Measurements from ENCODE around the gene MANF. TPM values are rescaled to one million over a fixed set of nuclear protein-coding genes. Genes with fewer than 3 reads are reported as not detected.
A peak's percentile ranks its signal among the peaks of the same experiment; 100 is the strongest.

The MANF gene
- 100 to 1,000 TPM in 1 of 2 donors, 10 to 100 TPM in 1; 93.6 to 109 TPM for total RNA-seq

DNA sequence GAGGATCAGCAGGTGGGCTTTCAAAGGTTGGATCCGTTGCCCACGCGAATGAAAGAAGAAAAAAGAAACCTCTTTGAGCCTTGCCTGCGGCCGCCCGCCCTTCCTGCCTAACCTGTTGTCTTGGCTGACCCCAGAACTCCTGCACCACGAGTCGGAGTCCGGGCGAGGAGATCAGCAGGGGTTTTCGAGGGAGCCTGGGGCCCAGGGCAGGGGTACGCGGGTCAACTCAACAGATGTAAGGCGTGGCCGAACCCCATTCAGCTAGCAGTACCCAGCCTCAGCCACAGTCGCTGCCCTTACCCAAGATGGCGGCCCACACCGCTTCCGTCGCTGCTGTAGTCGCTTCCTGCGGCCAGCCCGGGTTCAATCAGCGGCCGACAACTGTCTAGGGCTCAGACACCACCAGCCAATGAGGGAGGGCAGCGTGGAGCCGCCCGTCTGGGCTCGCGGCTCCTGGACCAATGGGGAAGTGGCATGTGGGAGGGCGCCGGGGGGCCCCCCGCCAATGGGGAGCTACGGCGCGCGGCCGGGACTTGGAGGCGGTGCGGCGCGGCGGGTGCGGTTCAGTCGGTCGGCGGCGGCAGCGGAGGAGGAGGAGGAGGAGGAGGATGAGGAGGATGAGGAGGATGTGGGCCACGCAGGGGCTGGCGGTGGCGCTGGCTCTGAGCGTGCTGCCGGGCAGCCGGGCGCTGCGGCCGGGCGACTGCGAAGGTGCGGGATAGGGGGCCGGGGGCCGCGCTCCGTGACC lies at the start of gene MANF:
MANF (plus strand) TSS at position 566 of the 748 bp plus-strand sequence; CDS start at position 618, 52 bp downstream.
- peak within 1 kb of the TSS; percentile 99 for H3K27ac Mint-ChIP-seq
- ATAC-seq (peak; percentile 97 to 98), DNase-seq (ENCODE audit: low spot score in 2 of 2) (peak; percentile 94 to 99)
- H3K9me3 Mint-ChIP-seq: no peaks in the 10 kb centered on the region
- peaks cover 31 to 40% of the 10 kb centered on the region in 2 donors for H3K36me3 Mint-ChIP-seq

DNA sequence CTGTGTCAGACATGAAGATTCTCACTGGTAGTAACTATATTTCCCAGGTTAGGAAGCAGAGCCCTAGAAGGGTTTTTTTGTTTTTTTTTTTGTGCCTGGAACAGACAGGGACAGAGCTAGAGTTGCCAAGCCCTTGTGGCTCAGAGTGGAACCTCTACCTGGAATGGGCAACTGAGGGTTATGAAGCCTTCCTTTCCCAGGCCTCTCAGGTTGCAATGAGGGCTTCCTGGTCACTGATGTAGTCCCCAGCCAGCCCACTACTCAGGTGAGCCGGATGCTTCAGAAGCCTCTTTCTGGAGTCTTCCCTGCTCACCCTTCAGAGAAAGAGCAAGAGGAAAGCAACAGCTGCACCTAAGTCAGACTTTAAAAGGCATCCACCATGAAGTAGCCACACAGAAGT lies 48.8 kb upstream of the MANF start:
- Mint-ChIP-seq H3K27ac (no peak overlapping the region), H3K9me3 (no peaks in the 10 kb centered on the region), H3K36me3 (no peaks in the 10 kb centered on the region)
- DNase-seq (ENCODE audit: low spot score in 2 of 2) (no peak), ATAC-seq (no peak)

DNA sequence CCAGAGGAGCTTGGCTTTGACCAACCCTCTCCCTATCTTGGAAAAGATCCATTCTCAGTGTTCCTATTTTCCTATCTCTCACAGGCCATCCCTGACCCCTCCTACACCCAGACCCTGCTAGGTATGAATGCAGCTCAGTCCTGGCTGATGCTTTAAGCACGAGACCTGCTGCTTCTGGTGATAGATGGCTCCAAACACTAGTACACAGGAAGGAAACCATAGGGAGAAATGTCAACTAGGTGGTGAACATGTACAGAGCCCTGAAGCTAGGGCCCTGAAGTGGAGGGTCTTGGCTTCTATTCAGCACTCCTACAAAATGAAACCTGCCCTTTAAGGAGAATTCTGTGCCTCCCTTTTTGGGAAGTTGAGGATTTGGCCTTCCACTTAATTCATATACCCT lies 47.4 kb upstream of the MANF start:
- Mint-ChIP-seq H3K36me3 (no peaks in the 10 kb centered on the region), H3K9me3 (no peaks in the 10 kb centered on the region), H3K27ac (no peak overlapping the region)
- no peak for DNase-seq (ENCODE audit: low spot score in 2 of 2)
- ATAC-seq: no peak

DNA sequence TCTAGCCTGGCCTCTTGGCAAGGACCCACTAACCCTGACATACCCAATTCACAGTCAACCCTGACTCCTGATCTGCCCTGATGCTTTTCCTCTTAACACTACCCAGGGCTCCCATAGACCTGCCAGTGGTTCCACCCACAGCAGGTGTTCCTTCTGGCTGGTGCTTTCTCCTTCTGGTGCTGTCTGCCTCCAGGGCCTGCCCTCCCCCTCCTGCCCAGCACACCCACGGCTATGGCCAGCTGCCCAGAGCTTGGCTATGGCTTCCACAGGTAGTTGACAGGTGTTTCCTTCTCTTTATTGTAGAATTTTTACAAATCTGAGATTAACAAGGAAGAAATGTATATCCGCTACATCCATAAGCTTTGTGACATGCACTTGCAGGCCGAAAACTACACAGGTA lies 46.5 kb upstream of the MANF start:
- no peak for ATAC-seq
- no peak for DNase-seq (ENCODE audit: low spot score in 2 of 2)
- H3K9me3 Mint-ChIP-seq: no peaks in the 10 kb centered on the region
- H3K27ac Mint-ChIP-seq: peak overlapping the region in 1 of 2 donors; percentile 50
- H3K36me3 Mint-ChIP-seq: no peaks in the 10 kb centered on the region

DNA sequence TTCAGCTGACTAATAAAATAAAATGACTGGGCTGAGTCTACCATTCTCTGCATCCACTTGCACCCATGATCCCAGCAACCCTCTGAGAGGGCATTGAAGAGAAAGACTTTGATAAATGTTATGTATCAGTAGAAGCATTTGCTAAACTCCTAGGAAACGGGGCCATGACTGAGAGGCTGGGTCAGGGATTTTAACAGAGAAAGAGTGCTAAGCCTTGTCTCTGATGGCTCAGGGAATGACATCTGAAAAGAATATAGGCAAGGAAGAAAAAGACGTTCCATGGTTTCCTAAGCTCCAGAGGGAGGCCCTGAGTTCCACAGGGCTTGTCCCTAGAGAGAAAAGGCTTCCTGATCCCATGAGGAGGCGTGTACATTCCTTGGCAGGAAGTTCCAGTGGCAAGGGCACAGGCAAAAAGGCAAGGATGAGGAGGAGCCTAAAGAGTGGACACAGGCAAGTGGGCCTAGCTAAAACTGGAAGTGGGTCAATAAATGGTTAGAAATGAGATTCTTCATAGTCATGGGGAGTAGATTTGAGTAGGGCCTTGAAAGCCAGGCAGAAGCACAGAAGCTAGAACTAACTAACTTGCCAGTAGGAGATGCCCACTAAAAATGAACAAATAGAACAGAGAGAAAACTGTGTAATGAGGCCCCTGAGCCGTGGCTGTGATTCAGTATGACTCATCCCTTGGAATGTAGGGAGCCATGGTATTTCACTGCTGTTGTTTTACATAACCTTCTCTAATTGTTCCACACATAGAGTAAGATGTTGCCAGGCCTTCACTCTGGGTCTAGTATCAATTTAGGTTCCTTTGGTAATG lies 44.9 kb upstream of the MANF start:
- Mint-ChIP-seq H3K36me3 (no peaks in the 10 kb centered on the region), H3K27ac (no peak overlapping the region), H3K9me3 (no peaks in the 10 kb centered on the region)
- no peak for DNase-seq (ENCODE audit: low spot score in 2 of 2)
- peak in 1 of 2 donors; percentile 52 for ATAC-seq

DNA sequence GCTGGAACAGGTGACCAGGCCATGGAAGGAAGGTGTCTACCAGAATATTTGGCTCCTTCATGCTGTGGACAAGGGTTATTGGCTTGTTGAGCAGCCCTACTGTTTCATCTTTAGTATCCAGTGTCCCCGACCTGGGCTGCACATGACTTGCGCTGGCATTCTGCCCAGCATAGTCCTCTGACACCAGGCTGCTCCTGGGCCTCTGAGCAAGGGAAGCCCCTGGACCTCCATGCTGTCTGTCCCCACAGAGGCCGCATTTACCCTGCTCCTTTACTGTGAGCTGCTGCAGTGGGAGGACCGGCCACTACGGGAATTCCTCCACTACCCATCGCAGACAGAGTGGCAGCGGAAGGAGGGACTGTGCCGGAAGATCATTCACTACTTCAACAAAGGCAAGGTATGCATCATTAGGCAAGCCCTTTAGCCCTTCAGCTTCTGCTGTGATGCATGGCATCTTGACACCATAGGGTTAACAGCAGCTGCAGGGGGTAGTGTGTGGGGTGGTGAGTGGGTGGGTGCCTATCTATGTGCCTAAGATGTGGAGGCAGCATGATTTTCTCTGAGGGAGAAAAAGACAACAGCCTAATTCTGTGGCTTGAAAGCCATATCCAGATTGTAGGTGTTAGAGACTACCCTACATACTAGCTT lies 44.0 kb upstream of the MANF start:
- H3K9me3 Mint-ChIP-seq: no peaks in the 10 kb centered on the region
- ATAC-seq: no peak
- H3K27ac Mint-ChIP-seq: no peak overlapping the region
- no peak for DNase-seq (ENCODE audit: low spot score in 2 of 2)
- no peaks in the 10 kb centered on the region for H3K36me3 Mint-ChIP-seq

DNA sequence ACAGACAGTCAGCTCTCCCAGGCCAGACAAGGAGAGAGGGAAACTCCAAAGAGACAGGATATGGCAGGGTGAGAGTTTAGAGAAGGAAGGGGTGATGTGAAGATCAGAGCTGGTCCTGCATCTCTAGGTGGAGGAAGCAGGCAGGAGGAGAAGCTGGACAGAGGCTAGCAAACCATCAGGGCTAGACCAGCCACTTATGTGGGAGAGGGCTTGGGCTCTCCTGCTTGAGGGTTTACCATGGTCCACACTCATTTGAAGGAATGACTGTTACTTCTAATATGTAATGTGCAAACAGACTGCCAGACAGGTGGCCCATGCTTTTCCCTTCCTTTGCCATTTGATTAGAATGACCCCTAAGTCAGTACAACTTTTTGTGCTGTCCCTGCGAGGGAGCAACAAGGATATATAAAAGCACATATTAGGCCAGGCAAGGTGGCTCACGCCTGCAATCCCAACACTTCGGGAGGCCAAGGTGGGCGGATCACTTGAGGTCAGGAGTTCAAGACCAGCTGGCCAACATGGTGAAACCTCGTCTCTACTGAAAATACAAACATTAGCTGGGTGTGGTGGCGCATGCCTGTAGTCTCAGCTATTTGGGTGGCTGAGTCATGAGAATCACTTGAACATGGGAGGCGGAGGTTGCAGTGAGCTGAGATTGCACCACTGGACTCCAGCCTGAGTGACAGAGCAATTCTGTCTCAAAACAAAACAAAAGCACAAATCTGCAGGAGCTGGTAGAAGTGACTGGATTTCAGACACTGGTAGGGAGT lies 41.0 kb upstream of the MANF start:
- DNase-seq (ENCODE audit: low spot score in 2 of 2): no peak
- Mint-ChIP-seq H3K27ac (peak overlapping the region in 1 of 2 donors; percentile 66), H3K36me3 (no peaks in the 10 kb centered on the region), H3K9me3 (no peaks in the 10 kb centered on the region)
- no peak for ATAC-seq

DNA sequence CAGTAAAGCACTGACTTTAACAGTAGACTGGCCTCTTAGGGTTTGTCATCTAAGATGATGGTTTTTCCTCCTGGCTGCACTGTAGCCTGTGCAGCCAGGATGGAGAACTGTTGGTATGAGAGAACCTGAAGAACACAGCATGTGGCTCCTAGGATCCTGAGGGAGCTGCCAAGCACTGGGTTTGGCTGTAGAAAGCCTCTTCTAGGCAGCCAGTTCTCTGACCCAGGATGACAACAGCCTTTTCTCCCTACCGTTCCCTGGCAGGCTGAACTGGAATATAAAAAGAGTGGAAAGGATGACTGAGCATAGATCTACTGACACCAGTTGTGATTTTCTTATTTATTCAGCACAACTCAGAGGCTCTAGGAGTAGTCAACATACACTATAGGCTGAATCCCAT lies 34.3 kb upstream of the MANF start:
- no peaks in the 10 kb centered on the region for H3K9me3 Mint-ChIP-seq
- no peak overlapping the region for H3K27ac Mint-ChIP-seq
- no peak for DNase-seq (ENCODE audit: low spot score in 2 of 2)
- no peaks in the 10 kb centered on the region for H3K36me3 Mint-ChIP-seq
- no peak for ATAC-seq

DNA sequence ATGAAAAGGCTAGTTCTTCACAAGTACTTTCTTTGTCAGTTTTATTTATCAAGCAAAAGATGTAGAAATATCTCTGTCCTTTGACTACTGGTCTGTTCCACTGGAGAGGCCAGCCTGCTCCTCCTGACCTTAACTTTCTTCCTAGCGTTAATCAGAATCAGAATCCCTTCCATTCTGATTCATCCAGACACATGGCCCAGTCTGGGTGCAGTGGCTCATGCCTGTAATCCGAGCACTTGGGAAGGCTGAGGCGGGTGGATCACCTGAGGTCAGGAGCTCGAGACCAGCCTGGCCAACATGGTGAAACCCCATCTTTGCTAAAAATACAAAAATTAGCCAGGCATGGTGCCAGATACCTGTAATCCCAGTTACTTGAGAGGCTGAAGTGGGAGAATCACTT lies 32.0 kb upstream of the MANF start:
- DNase-seq (ENCODE audit: low spot score in 2 of 2): no peak
- no peaks in the 10 kb centered on the region for H3K36me3 Mint-ChIP-seq
- no peak for ATAC-seq
- H3K9me3 Mint-ChIP-seq: no peaks in the 10 kb centered on the region
- H3K27ac Mint-ChIP-seq: no peak overlapping the region

DNA sequence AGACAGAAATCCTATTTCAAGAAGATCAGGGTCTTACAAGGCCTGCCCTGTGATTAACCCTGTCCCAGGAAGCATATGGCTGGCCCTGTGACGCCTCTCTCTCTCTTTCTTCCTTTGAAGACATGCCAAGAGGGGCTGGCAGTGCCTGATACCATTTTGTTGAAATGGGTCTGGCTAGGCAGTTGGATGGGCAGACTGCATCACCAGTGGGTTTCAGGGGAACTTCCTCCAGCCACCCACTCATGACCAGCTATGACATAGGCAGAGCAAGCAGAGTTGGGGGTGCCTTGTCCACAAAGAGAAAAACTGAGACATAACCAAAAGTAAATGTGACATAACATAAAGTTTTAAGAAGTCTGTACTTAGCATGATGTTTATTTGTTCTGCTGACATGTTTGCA lies 31.4 kb upstream of the MANF start:
- no peaks in the 10 kb centered on the region for H3K36me3 Mint-ChIP-seq
- no peak for ATAC-seq

DNA sequence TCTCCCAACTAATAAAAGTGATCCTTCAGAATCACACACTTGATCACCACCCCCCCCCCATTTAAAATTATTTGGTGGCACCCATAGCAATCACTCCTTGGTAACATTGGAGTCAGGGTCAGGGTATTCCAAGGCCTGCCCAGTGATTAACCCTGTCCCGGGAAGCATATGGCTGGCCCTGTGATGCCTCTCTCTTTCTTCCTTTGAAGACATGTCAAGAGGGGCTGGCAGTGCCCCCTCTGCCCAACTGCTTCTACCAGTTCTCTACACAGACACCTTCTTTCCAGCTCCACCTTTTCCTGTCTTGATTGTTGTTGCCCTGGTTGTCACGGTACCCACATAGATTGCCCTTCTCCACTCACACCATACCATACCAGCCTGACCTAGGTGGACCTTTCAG lies 30.9 kb upstream of the MANF start:
- ATAC-seq: no peak
- Mint-ChIP-seq H3K9me3 (no peaks in the 10 kb centered on the region), H3K36me3 (no peaks in the 10 kb centered on the region), H3K27ac (peak overlapping the region in 1 of 2 donors; percentile 66)
- DNase-seq (ENCODE audit: low spot score in 2 of 2): no peak

More for the DNA sequence above, 31.4 kb upstream of the MANF start:
- Mint-ChIP-seq H3K9me3 (no peaks in the 10 kb centered on the region), H3K27ac (no peak overlapping the region)
- no peak for DNase-seq (ENCODE audit: low spot score in 2 of 2)

DNA sequence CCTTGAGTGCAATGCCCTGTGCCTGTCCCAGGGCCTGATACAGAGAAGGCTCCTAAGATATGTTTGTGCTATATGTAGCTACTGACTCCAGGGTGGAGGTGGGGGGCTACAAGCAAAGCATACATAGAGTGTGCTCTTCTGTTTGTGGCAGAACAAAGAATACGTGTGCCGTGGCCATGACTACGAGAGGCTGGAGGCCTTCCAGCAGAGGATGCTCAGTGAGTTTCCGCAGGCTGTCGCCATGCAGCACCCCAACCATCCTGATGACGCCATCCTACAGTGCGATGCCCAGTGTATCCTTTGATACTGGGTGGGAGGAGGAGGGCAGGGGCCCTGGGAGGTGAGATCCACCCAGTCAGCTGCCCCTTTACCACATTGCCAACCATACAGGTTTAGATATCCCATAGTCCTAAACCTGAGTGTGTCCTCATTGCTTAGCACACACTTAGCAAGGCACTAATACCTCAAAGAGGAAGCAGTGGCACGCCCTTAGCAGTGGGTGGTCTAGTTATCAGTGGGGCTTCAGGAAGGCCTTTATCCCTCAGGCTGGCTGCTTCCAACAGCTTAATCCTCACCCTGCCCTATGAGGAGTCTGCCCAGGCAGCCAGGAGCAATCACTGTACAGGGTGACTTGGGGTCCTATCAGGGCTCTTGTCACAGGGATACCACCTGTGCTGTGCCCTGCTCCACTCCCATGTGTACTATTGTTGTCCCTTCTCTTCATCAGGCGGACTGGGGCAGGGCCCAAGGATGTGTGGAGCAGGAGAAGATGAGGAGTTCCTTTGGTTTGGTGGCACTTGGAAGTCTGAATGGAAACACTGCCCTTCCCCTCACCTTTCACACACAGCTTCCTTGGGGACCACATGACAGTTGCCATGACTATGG lies 30.1 kb upstream of the MANF start:
- no peak for ATAC-seq
- no peaks in the 10 kb centered on the region for H3K9me3 Mint-ChIP-seq
- H3K36me3 Mint-ChIP-seq: no peaks in the 10 kb centered on the region

DNA sequence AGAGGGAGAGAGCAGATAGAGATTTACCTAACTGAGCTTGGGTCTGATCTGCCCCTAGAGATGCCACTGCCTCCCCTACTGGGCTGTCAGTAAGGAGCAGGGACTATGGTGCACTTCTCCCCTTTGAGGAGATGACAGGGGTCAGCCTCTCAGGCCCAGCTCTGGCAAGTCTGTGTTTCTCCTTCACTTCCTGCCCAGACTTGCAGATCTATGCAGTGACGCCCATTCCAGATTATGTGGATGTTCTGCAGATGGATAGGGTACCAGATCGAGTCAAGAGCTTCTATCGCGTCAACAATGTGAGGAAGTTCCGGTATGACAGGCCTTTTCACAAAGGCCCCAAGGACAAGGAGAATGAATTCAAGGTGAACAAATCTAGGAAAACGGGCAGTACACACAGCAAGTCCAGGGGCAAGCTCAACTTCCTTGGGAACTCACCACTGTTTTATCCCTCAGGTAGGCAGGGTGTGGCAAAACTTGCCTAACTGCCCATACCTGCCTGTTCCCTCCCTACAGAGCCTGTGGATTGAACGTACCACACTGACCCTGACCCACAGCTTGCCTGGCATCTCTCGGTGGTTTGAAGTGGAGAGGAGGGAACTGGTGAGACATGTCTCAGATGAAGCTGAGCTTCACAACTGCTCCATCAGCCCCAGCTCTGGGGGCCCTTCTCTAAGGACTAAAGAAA lies 29.1 kb upstream of the MANF start:
- Mint-ChIP-seq H3K9me3 (no peaks in the 10 kb centered on the region), H3K27ac (no peak overlapping the region), H3K36me3 (no peaks in the 10 kb centered on the region)
- DNase-seq (ENCODE audit: low spot score in 2 of 2): no peak
- ATAC-seq: no peak

More for the DNA sequence above, 30.1 kb upstream of the MANF start:
- no peak for DNase-seq (ENCODE audit: low spot score in 2 of 2)
- no peak overlapping the region for H3K27ac Mint-ChIP-seq

DNA sequence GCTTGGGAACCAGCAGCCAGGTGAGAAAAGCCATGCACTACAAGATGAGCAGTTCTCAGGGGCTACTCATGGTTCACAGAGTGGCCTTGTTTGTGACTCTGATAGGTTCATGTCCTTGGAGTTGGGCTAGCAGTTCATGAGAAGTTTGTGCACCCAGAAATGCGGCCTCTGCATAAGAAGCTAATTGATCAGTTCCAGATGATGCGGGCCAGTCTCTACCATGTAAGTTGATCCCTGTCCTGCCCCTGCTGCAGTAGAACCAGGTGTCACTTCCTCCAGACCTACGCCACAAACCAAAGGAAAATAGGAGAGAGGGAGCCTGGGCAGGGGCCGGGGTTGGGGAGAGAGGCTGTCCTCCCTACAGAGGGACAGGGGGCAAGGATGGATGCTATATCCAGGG lies 27.2 kb upstream of the MANF start:
- no peaks in the 10 kb centered on the region for H3K9me3 Mint-ChIP-seq
- ATAC-seq: no peak
- H3K36me3 Mint-ChIP-seq: peaks cover 0 to 5% of the 10 kb centered on the region in 2 donors
- DNase-seq (ENCODE audit: low spot score in 2 of 2): no peak
- H3K27ac Mint-ChIP-seq: no peak overlapping the region

DNA sequence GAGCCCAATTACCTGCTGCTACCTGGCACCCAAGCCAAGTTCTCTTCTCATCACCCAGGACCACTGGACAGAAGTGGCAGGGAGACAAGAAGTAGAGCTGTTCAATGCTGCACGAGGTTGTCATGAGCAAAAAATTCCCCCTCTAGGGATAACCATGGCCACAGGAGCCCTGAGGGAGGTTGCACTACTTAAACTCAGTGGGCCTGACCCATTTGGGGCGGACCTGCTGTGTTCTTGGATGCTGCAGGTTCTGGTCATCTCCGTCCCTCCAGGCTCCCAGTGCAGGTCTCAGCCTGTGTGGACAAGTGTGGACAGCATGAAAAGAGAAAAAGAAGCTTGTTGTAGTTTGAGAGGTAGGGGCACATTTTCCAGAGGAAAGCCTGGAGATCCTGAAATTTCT lies 26.1 kb upstream of the MANF start:
- Mint-ChIP-seq H3K9me3 (no peaks in the 10 kb centered on the region), H3K36me3 (peaks cover 0 to 7% of the 10 kb centered on the region in 2 donors), H3K27ac (peak overlapping the region in 1 of 2 donors; percentile 52)
- DNase-seq (ENCODE audit: low spot score in 2 of 2) (no peak), ATAC-seq (no peak)
